Measurements from ENCODE around the gene RCAN1. TPM values are rescaled to one million over a fixed set of nuclear protein-coding genes. Genes with fewer than 3 reads are reported as not detected.

The RCAN1 gene
- total RNA-seq, 1 experiment from 2014 or later, result 9.7 TPM

- H3K79me2 ChIP-seq (ENCODE audit: insufficient read depth, low read length), result no peaks in the 10 kb centered on the region
- H2AFZ ChIP-seq (ENCODE audit: low read depth, low read length, poor library complexity, severe bottlenecking), result no peak overlapping the region
- no peak overlapping the region for H3K9ac ChIP-seq (ENCODE audit: low read length)
- no peak for ATAC-seq
- CTCF ChIA-PET, result interaction anchor here (2.1 kb wide), 1 partner anchor 8 kb away, joined by 7 read pairs; no protein-coding TSS in a partner anchor
- H3K27ac ChIP-seq (ENCODE audit: low read depth, low read length), result no peak overlapping the region
- RAD21 ChIA-PET (ENCODE audit: low non-redundant PET in 1 of 2, low total read pairs in 2 of 2, uncharacterized antibody in 2 of 2, unreplicated experiment in 2 of 2), result no interaction called here
- no peaks in the 10 kb centered on the region for H3K36me3 ChIP-seq (ENCODE audit: control insufficient read depth in 1 of 2, insufficient read depth in 2 of 2, low read length in 2 of 2)
- H3K4me2 ChIP-seq (ENCODE audit: low read length), result no peak overlapping the region
- DNase-seq (ENCODE audit: low read depth, low spot score), result no peak
- TF ChIP-seq ELF1 (IDR thresholded peaks at IDR 0.05; ENCODE audit: borderline replicate concordance, low read depth) (no peak), EZH2phosphoT487 (IDR thresholded peaks at IDR 0.05; ENCODE audit: borderline replicate concordance) (no peak), SP1 (IDR thresholded peaks at IDR 0.05; ENCODE audit: low read depth) (no peak)
- H3K27me3 ChIP-seq (ENCODE audit: insufficient read depth, low read length), result no peaks in the 10 kb centered on the region
- no peaks in the 10 kb centered on the region for H3K4me1 ChIP-seq (ENCODE audit: control insufficient read depth in 1 of 2, insufficient read depth in 2 of 2, low read length in 2 of 2)
- no peaks in the 10 kb centered on the region for H3K9me2 ChIP-seq (ENCODE audit: insufficient read depth)
- H3K9me3 ChIP-seq (ENCODE audit: control insufficient read depth in 1 of 2, insufficient read depth in 1 of 2, low read depth in 1 of 2, low read length in 2 of 2), result no peaks in the 10 kb centered on the region
- no TSS peak for BruUV-seq (replicated peaks)
- intact Hi-C loops (cut with micrococcal nuclease), result no loop called here
- H4K20me1 ChIP-seq (ENCODE audit: insufficient read depth), result no peaks in the 10 kb centered on the region
- POLR2A ChIA-PET, result no interaction called here
- H3K4me3 ChIP-seq (replicated peaks in 1 of 2; ENCODE audit: low read depth in 1 of 2, low read length in 2 of 2), result no peak overlapping the region
Measured at GRCh38 chr21:34590520-34590919, 24.4 kb downstream of the RCAN1 start.

DNA sequence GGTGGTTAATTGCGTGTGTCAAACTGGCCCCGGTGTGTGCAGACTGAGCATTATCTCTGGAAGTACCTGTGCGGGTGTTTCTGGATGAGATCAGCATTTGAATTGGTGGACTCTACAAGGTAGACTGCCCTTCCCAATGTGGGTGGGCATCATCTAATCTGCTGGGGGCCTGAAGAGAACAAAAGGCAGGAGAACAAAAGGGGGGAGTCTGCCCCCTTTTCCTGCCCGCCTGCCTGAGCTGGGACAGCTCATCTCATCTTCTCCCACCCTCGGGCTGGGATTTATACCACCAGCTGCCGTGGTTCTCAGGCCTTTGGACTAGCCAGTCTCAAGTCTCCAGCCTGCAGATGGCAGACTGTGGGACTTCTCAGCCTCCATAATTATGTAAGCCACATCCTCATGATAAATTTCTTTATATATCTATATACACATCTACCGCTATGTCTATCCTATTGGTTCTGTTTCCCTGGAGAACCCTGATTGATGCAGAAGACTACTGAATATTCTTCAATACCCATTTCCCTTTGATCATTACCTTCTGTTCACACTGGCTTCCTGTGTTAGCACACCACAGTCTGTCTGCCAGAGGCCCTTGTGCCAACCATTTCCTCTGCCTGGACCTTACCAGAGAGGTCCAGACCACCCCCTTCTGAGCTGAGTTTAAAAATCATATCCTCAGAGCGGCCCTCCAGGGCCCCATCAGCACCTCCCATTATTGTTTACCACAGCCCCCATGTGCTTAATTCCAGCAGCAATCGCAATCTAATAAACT, 25.2 kb downstream of the RCAN1 start:
- RAD21 ChIA-PET (ENCODE audit: low non-redundant PET in 1 of 2, low total read pairs in 2 of 2, uncharacterized antibody in 2 of 2, unreplicated experiment in 2 of 2), result no interaction called here
- no peak overlapping the region for H3K27ac ChIP-seq (ENCODE audit: low read depth, low read length)
- CTCF ChIA-PET, result no interaction called here
- ATAC-seq, result no peak
- no peaks in the 10 kb centered on the region for H3K27me3 ChIP-seq (ENCODE audit: insufficient read depth, low read length)
- no peaks in the 10 kb centered on the region for H3K79me2 ChIP-seq (ENCODE audit: insufficient read depth, low read length)
- H3K4me3 ChIP-seq (replicated peaks in 1 of 2; ENCODE audit: low read depth in 1 of 2, low read length in 2 of 2), result no peak overlapping the region
- H4K20me1 ChIP-seq (ENCODE audit: insufficient read depth), result no peaks in the 10 kb centered on the region
- no peaks in the 10 kb centered on the region for H3K36me3 ChIP-seq (ENCODE audit: control insufficient read depth in 1 of 2, insufficient read depth in 2 of 2, low read length in 2 of 2)
- H3K4me1 ChIP-seq (ENCODE audit: control insufficient read depth in 1 of 2, insufficient read depth in 2 of 2, low read length in 2 of 2), result no peaks in the 10 kb centered on the region
- no peak for DNase-seq (ENCODE audit: low read depth, low spot score)
- no peak overlapping the region for H2AFZ ChIP-seq (ENCODE audit: low read depth, low read length, poor library complexity, severe bottlenecking)
- TF ChIP-seq ZFX (IDR thresholded peaks at IDR 0.05) (no peak), EGR1 (IDR thresholded peaks at IDR 0.05; ENCODE audit: low read depth) (no peak), RAD21 (IDR thresholded peaks at IDR 0.05; ENCODE audit: low read depth) (no peak), EZH2phosphoT487 (IDR thresholded peaks at IDR 0.05; ENCODE audit: borderline replicate concordance) (no peak), SP1 (IDR thresholded peaks at IDR 0.05; ENCODE audit: low read depth) (no peak), ATF3 (IDR thresholded peaks at IDR 0.05) (no peak), JUND (IDR thresholded peaks at IDR 0.05) (no peak), TCF7L2 (IDR thresholded peaks at IDR 0.05; ENCODE audit: borderline replicate concordance, extremely low read depth, insufficient read depth, insufficient read length) (no peak), CEBPB (IDR thresholded peaks at IDR 0.05; ENCODE audit: low read depth) (no peak), POLR2A (IDR thresholded peaks at IDR 0.05; ENCODE audit: borderline replicate concordance, extremely low read depth, insufficient read depth, insufficient read length) (no peak), SIN3A (IDR thresholded peaks at IDR 0.05; ENCODE audit: low read depth) (no peak), ELF1 (IDR thresholded peaks at IDR 0.05; ENCODE audit: borderline replicate concordance, low read depth) (no peak), EZH2 (IDR thresholded peaks at IDR 0.05) (no peak), CBX3 (IDR thresholded peaks at IDR 0.05; ENCODE audit: low read depth) (no peak), YY1 (IDR thresholded peaks at IDR 0.05; ENCODE audit: extremely low read depth, insufficient replicate concordance, low read depth, low read length) (no peak)
- TF ChIP-seq, protein P1, sequence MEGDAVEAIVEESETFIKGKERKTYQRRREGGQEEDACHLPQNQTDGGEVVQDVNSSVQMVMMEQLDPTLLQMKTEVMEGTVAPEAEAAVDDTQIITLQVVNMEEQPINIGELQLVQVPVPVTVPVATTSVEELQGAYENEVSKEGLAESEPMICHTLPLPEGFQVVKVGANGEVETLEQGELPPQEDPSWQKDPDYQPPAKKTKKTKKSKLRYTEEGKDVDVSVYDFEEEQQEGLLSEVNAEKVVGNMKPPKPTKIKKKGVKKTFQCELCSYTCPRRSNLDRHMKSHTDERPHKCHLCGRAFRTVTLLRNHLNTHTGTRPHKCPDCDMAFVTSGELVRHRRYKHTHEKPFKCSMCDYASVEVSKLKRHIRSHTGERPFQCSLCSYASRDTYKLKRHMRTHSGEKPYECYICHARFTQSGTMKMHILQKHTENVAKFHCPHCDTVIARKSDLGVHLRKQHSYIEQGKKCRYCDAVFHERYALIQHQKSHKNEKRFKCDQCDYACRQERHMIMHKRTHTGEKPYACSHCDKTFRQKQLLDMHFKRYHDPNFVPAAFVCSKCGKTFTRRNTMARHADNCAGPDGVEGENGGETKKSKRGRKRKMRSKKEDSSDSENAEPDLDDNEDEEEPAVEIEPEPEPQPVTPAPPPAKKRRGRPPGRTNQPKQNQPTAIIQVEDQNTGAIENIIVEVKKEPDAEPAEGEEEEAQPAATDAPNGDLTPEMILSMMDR (IDR thresholded peaks at IDR 0.05 in 2 of 3, conservative IDR thresholded peaks at IDR 0.05 in 1 of 3; ENCODE audit: borderline replicate concordance in 1 of 3, insufficient read depth in 1 of 3, low read depth in 2 of 3, low read length in 2 of 3), result no peak
- no peaks in the 10 kb centered on the region for H3K9me3 ChIP-seq (ENCODE audit: control insufficient read depth in 1 of 2, insufficient read depth in 1 of 2, low read depth in 1 of 2, low read length in 2 of 2)
- intact Hi-C loops (cut with micrococcal nuclease), result no loop called here
- POLR2A ChIA-PET, result no interaction called here
- no TSS peak for BruUV-seq (replicated peaks)
- no peak overlapping the region for H3K4me2 ChIP-seq (ENCODE audit: low read length)
- no peaks in the 10 kb centered on the region for H3K9me2 ChIP-seq (ENCODE audit: insufficient read depth)
- H3K9ac ChIP-seq (ENCODE audit: low read length), result no peak overlapping the region
